ENCODE results near the gene DNAI2. TPM values are rescaled to one million over a fixed set of nuclear protein-coding genes. Genes with fewer than 3 reads are reported as not detected.

Gene DNAI2
- total RNA-seq, 6 experiments from 2014 or later, result not detected

DNA sequence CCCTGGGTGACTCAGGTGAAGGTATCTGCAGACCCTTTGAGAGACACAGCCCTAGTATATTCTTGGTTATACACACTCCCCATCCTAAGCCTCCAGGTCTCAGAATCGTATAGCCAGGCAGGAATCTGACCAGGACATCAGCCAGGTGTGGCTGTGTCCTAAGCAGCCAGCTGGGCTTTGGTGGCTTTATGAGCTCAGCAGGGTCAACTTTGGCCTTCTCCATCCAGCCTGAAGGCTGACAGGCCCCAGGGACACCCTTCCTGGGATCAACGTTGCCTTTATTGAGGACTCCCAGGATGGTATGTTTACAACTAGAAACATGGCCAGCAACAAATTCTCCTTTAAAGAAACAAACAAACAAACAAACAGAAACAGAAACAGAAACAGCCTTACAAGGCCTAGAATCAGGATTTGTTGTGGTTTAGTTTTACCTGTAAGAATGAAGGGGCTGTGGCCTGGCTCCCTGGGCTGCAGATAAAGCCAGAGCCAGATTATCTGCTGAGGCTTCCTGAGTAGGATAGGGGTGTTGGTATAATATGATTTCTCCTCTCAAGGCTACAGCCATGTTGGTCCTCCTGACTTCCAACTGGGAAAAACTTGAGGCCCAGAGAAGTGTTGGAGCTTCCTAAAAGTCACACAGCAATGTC lies 60.5 kb downstream of the DNAI2 start:
- Mint-ChIP-seq H3K27me3 (ENCODE audit: insufficient read depth) (peaks cover 4% of the 10 kb centered on the region; the same call in 1 of the 2 replicates), H3K4me3 (no peak overlapping the region), H3K4me1 (ENCODE audit: low read depth) (no peaks in the 10 kb centered on the region), H3K36me3 (ENCODE audit: low read depth) (no peaks in the 10 kb centered on the region), H3K9me3 (peaks cover 38% of the 10 kb centered on the region), H3K27ac (no peak overlapping the region)
- DNase-seq, result no peak
- TF ChIP-seq, protein P1, sequence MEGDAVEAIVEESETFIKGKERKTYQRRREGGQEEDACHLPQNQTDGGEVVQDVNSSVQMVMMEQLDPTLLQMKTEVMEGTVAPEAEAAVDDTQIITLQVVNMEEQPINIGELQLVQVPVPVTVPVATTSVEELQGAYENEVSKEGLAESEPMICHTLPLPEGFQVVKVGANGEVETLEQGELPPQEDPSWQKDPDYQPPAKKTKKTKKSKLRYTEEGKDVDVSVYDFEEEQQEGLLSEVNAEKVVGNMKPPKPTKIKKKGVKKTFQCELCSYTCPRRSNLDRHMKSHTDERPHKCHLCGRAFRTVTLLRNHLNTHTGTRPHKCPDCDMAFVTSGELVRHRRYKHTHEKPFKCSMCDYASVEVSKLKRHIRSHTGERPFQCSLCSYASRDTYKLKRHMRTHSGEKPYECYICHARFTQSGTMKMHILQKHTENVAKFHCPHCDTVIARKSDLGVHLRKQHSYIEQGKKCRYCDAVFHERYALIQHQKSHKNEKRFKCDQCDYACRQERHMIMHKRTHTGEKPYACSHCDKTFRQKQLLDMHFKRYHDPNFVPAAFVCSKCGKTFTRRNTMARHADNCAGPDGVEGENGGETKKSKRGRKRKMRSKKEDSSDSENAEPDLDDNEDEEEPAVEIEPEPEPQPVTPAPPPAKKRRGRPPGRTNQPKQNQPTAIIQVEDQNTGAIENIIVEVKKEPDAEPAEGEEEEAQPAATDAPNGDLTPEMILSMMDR (IDR thresholded peaks at IDR 0.05), result no peak

DNA sequence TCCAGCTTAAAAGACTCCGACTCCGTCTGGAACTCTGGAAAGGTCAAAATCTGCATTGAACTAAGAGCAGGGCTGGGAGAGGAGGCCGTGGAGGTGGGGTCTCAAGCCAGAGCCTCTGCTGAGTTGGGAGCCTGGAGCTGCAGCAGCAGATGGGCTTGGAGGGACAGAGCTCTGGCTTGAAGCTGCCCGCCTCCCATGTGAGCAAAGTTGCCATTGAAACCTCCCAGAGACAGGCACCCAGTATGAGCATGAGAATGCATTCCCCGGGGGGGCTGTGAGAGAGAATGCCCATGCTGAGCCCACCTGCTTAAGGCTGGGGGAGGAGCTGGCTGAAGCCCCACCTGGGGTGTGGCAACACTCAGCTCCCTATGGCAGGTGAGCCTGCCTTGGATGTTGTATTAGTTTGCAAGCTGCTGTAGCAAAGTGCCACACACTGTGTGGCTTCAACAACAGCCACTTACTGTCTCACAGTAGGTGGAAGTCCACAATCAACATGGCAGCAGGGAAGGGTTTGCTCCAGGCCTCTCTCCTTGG lies 61.6 kb downstream of the DNAI2 start:
- Mint-ChIP-seq H3K27ac (no peak overlapping the region), H3K4me3 (no peak overlapping the region), H3K4me1 (ENCODE audit: low read depth) (no peaks in the 10 kb centered on the region), H3K9me3 (peaks cover 43% of the 10 kb centered on the region), H3K36me3 (ENCODE audit: low read depth) (no peaks in the 10 kb centered on the region), H3K27me3 (ENCODE audit: insufficient read depth) (peaks cover 4% of the 10 kb centered on the region; the same call in 1 of the 2 replicates)
- TF ChIP-seq, protein P1 (IDR thresholded peaks at IDR 0.05), result no peak
- no peak for DNase-seq

DNA sequence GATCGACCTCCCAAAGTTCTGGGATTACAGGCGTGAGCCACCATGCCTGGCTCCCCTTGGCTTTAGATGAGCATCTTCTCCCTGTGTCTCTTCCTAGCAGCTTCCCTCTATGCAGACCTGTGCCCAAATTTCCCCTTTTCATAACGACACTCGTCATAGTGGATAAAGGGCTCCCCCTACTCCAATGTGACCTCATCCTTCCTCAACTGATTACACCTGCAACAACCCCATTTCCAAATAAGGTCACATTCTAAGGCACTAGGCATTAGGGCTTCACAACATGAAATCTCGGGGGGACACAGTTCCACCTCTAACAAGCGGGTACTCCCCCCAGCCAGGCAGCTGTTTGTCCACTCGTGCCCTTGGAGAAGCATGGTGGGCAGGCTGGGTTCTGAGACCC lies 62.3 kb downstream of the DNAI2 start:
- Mint-ChIP-seq H3K27me3 (ENCODE audit: insufficient read depth) (peaks cover 4% of the 10 kb centered on the region; the same call in 1 of the 2 replicates), H3K9me3 (peaks cover 43% of the 10 kb centered on the region), H3K27ac (no peak overlapping the region), H3K4me1 (ENCODE audit: low read depth) (no peaks in the 10 kb centered on the region), H3K36me3 (ENCODE audit: low read depth) (no peaks in the 10 kb centered on the region), H3K4me3 (no peak overlapping the region)
- no peak for DNase-seq
- TF ChIP-seq, protein P1 (IDR thresholded peaks at IDR 0.05), result no peak

DNA sequence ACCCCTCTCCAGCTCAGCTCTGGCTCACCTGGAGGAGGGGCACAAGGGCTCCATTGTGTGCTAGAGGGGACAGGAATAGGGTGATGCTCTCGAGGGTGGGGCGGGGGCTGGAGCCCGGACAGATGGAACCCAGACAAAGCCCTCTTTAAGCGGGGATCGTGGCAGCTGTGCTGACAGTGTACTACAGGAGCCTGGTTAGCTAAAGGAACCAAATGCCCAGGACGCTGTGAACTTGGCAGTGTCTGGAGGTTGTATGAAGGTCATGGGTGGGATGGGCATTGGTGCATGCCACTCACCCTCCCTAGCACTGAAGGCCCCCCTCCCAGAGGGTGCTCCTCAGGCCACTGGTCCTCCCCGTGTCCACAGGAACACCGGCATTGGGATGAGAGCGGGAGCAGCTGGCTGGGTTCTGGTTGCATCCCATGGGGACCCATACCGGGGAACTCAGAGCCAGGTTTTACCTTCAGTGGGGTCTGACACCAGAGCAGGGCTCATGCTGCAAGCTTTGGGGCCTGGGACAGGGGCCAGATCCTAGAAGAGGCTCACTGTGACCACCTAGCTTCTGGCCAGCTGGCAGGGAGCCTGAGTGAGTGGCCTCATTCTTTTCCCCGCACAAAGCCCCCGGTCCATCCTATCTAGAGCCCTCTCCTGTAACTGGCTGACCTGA lies 63.9 kb downstream of the DNAI2 start:
- H3K4me3 Mint-ChIP-seq, result no peak overlapping the region
- H3K9me3 Mint-ChIP-seq, result peaks cover 43% of the 10 kb centered on the region
- peaks cover 4% of the 10 kb centered on the region; the same call in 1 of the 2 replicates for H3K27me3 Mint-ChIP-seq (ENCODE audit: insufficient read depth)
- DNase-seq, result no peak
- no peak overlapping the region for H3K27ac Mint-ChIP-seq
- no peaks in the 10 kb centered on the region for H3K4me1 Mint-ChIP-seq (ENCODE audit: low read depth)
- TF ChIP-seq, protein P1 (IDR thresholded peaks at IDR 0.05), result no peak
- H3K36me3 Mint-ChIP-seq (ENCODE audit: low read depth), result no peaks in the 10 kb centered on the region

DNA sequence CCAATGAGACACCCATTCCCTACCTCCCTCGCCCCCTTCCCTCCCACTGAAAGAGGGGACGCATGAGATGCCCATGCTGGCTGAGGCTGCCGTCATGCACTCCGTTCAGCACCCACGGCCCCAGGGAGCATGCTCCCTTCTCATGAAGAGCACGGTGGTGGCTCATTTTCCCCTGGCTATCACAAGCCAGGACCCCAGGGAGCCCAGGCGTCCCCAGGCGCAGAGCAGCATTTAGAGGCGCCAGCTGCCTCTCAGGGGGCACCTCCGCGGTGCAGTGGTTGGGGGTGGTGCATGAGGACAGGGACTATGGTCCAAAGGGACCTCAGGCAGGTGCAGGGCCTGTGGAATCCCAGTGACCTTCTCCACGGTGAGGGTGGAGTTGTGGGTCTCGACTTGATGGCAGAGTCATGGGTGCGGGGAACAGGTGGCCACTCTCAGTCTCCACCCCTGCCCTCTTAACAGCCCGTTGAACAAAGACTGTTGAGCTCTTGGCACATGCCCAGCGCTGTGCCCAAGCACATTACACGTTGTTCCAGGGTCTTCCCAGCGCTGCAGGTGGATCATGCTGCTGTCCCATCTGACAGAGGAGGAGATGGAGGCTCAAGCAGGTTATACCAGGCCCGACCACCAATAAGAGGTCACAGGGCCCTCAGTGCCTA lies 65.6 kb downstream of the DNAI2 start:
- TF ChIP-seq, protein P1 (IDR thresholded peaks at IDR 0.05), result no peak
- no peak for DNase-seq
- H3K27ac Mint-ChIP-seq, result no peak overlapping the region
- peaks cover 33% of the 10 kb centered on the region for H3K9me3 Mint-ChIP-seq
- H3K4me3 Mint-ChIP-seq, result no peak overlapping the region
- peaks cover 4% of the 10 kb centered on the region; the same call in 1 of the 2 replicates for H3K27me3 Mint-ChIP-seq (ENCODE audit: insufficient read depth)
- H3K4me1 Mint-ChIP-seq (ENCODE audit: low read depth), result no peaks in the 10 kb centered on the region
- no peaks in the 10 kb centered on the region for H3K36me3 Mint-ChIP-seq (ENCODE audit: low read depth)

Measured in HFFc6 (cell line).